Transverse colon (tissue), 4 donors: ENCODE measurements around the gene KLK4. TPM values are rescaled to one million over a fixed set of nuclear protein-coding genes. Genes with fewer than 3 reads are reported as not detected.
A peak's percentile ranks its signal among the peaks of the same experiment; 100 is the strongest.

ENCODE experiments used
- DNase-seq: peaks from one replicate; pipeline ENCODE4 v3.0.0-alpha.2; 2019
- H3K27ac ChIP-seq, 4 donors: fragments of 200-600 bp; sonication (generic); 2 replicates each; pipeline ENCODE4 v1.5.1; 2016 to 2018; ENCODE audit warnings: inconsistent platforms in 4 of 4
- H3K27me3 ChIP-seq: fragments of 200-600 bp; sonication (generic); 2 replicates; pipeline ENCODE4 v1.5.1; 2017; ENCODE audit warnings: inconsistent platforms
- H3K36me3 ChIP-seq, 4 donors: fragments of 200-600 bp; sonication (generic); 2 replicates each; pipeline ENCODE4 v1.5.1; 2017 to 2019; ENCODE audit warnings: inconsistent platforms in 4 of 4
- H3K4me1 ChIP-seq, 4 donors: fragments of 200-600 bp; sonication (generic); 2 replicates each; pipeline ENCODE4 v1.5.1; 2017 to 2020; ENCODE audit warnings: inconsistent platforms in 4 of 4
- H3K4me3 ChIP-seq, 4 donors: fragments of 200-600 bp; sonication (generic); 1 replicate in 1 of 4; 2 replicates in 3 of 4; pipeline versions ENCODE4 v1.5.1 to v1.6.1; 2017 to 2019; ENCODE audit warnings: inconsistent platforms in 4 of 4
- H3K9me3 ChIP-seq, 2 donors: fragments of 200-600 bp; sonication (generic); 2 replicates each; pipeline ENCODE4 v1.5.1; 2017 to 2019; ENCODE audit warnings: inconsistent platforms in 2 of 2
- EP300 ChIP-seq: sonication (generic); formaldehyde crosslinking; IDR thresholded peaks from one replicate; pipeline ENCODE4 v1.6.1; 2017; ENCODE audit warnings: antibody characterized with exemption, low read depth
- POLR2A ChIP-seq: fragments of 450-650 bp; IDR thresholded peaks from one replicate; pipeline ENCODE4 v1.6.1; 2016; ENCODE audit warnings: antibody characterized with exemption, mild to moderate bottlenecking, moderate library complexity
- POLR2AphosphoS5 ChIP-seq, 3 donors: sonication (generic); formaldehyde crosslinking; IDR thresholded peaks; one replicate each; pipeline ENCODE4 v1.6.1; 2016; ENCODE audit warnings: antibody characterized with exemption in 3 of 3
- WGBS, 2 donors: methylation state at CpG; one replicate each; pipeline ENCODE4 v1.1.5; 2018; ENCODE audit warnings: low coverage in 1 of 2; 5-methylcytosine and 5-hydroxymethylcytosine counted together
- in situ Hi-C, 4 donors: fragments of 200-750 bp; cut with MboI; loops; one replicate each; pipeline versions ENCODE4 v1.15.0 to v1.15.1; 2017; ENCODE audit warnings: low sequenced_read_pairs in 3 of 4, low pct_ligation_motif_present in 1 of 4, low pct_unique_long_range_greater_than_20kb in 1 of 4
- intact Hi-C: fragments of 100-400 bp; cut with DNase I; formaldehyde crosslinking; loops from one replicate; pipeline ENCODE4 v1.15.1; 2023; ENCODE audit warnings: low total_unique reads
- total RNA-seq, 4 donors: library from RNA; depleted of rRNA; stranded (reverse); fragments of >200 nt; gene quantifications; one replicate each; pipeline ENCODE4 v1.1.0, GENCODE V29; 2016
- TF ChIP-seq, protein P1 (sequence below), 5 experiments: fragments of 200-600 bp in 3 of 5; fragments of 450-650 bp in 2 of 5; sonication (generic) in 3 of 5; IDR thresholded peaks; 1 replicate in 2 of 5; 2 replicates in 3 of 5; pipeline ENCODE4 v1.5.1; 2016 to 2017; ENCODE audit warnings: antibody characterized with exemption in 5 of 5, inconsistent platforms in 3 of 5, mild to moderate bottlenecking in 2 of 5, moderate library complexity in 1 of 5

The KLK4 gene
- total RNA-seq, 4 donors from 2014 or later, result 3.0 TPM; not detected in 3

DNA sequence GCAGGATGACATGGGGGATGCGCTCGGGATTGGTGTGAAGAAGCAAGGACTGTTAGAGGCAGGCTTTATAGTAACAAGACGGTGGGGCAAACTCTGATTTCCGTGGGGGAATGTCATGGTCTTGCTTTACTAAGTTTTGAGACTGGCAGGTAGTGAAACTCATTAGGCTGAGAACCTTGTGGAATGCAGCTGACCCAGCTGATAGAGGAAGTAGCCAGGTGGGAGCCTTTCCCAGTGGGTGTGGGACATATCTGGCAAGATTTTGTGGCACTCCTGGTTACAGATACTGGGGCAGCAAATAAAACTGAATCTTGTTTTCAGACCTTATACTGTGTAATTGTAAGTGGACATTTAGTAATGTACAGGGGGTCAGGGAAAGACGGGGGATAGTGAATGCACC lies 31.0 kb downstream of the KLK4 start:
- TF ChIP-seq POLR2AphosphoS5 (IDR thresholded peaks at IDR 0.05) (no peak), POLR2A (no peak), EP300 (no peak)
- TF ChIP-seq, protein P1, sequence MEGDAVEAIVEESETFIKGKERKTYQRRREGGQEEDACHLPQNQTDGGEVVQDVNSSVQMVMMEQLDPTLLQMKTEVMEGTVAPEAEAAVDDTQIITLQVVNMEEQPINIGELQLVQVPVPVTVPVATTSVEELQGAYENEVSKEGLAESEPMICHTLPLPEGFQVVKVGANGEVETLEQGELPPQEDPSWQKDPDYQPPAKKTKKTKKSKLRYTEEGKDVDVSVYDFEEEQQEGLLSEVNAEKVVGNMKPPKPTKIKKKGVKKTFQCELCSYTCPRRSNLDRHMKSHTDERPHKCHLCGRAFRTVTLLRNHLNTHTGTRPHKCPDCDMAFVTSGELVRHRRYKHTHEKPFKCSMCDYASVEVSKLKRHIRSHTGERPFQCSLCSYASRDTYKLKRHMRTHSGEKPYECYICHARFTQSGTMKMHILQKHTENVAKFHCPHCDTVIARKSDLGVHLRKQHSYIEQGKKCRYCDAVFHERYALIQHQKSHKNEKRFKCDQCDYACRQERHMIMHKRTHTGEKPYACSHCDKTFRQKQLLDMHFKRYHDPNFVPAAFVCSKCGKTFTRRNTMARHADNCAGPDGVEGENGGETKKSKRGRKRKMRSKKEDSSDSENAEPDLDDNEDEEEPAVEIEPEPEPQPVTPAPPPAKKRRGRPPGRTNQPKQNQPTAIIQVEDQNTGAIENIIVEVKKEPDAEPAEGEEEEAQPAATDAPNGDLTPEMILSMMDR (IDR thresholded peaks at IDR 0.05), result no peak
- WGBS, 2 donors, result 63 to 100% methylated on average over 2 to 5 of the region's 5 CpGs

DNA sequence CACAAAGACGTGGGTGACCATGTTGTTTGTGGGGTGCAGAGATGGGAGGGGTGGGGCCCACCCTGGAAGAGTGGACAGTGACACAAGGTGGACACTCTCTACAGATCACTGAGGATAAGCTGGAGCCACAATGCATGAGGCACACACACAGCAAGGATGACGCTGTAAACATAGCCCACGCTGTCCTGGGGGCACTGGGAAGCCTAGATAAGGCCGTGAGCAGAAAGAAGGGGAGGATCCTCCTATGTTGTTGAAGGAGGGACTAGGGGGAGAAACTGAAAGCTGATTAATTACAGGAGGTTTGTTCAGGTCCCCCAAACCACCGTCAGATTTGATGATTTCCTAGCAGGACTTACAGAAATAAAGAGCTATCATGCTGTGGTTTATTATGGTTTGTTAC lies 32.3 kb downstream of the KLK4 start:
- no peak for DNase-seq
- Histone ChIP-seq H3K9me3 (no peaks in the 10 kb centered on the region), H3K36me3 (no peaks in the 10 kb centered on the region), H3K4me3 (no peak overlapping the region), H3K27me3 (peaks cover 23% of the 10 kb centered on the region), H3K4me1 (peaks cover 0 to 4% (median 0%) of the 10 kb centered on the region in 4 donors), H3K27ac (no peak overlapping the region)
- intact Hi-C loops, result no loop called here
- TF ChIP-seq, protein P1 (IDR thresholded peaks at IDR 0.05), result no peak
- TF ChIP-seq POLR2AphosphoS5 (IDR thresholded peaks at IDR 0.05) (no peak), POLR2A (no peak), EP300 (no peak)
- WGBS, 2 donors, result 60 to 70% methylated on average over 2 to 5 of the region's 5 CpGs
- in situ Hi-C loops, result no loop called here

More for the DNA sequence above, 31.0 kb downstream of the KLK4 start:
- Histone ChIP-seq H3K4me1 (peaks cover 0 to 4% (median 0%) of the 10 kb centered on the region in 4 donors), H3K27ac (no peak overlapping the region), H3K9me3 (no peaks in the 10 kb centered on the region), H3K4me3 (no peak overlapping the region), H3K36me3 (no peaks in the 10 kb centered on the region), H3K27me3 (peaks cover 17% of the 10 kb centered on the region)
- intact Hi-C loops, result no loop called here
- DNase-seq, result no peak
- in situ Hi-C loops, result no loop called here

DNA sequence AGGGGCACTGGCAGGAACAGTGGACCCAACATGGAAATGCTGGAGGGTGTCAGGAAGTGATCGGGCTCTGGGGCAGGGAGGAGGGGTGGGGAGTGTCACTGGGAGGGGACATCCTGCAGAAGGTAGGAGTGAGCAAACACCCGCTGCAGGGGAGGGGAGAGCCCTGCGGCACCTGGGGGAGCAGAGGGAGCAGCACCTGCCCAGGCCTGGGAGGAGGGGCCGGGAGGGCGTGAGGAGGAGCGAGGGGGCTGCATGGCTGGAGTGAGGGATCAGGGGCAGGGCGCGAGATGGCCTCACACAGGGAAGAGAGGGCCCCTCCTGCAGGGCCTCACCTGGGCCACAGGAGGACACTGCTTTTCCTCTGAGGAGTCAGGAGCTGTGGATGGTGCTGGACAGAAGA lies 33.9 kb downstream of the KLK4 start:
- H3K9me3 ChIP-seq, result no peaks in the 10 kb centered on the region
- H3K4me3 ChIP-seq, result no peak overlapping the region
- H3K27ac ChIP-seq, result no peak overlapping the region
- peaks cover 0 to 4% (median 0%) of the 10 kb centered on the region in 4 donors for H3K4me1 ChIP-seq
- intact Hi-C loops (no loop called here), in situ Hi-C loops (no loop called here)
- 7% methylated on average over 8 of the region's 8 CpGs; no CpG with 5 or more reads in 1 of the 2 donors for WGBS, 2 donors
- TF ChIP-seq POLR2A, result no peak
- no peak for TF ChIP-seq POLR2AphosphoS5 (IDR thresholded peaks at IDR 0.05)
- TF ChIP-seq, protein P1 (IDR thresholded peaks at IDR 0.05), result no peak
- no peak for TF ChIP-seq EP300
- peak; percentile 39 for DNase-seq
- H3K27me3 ChIP-seq, result peaks cover 27% of the 10 kb centered on the region
- H3K36me3 ChIP-seq, result no peaks in the 10 kb centered on the region

DNA sequence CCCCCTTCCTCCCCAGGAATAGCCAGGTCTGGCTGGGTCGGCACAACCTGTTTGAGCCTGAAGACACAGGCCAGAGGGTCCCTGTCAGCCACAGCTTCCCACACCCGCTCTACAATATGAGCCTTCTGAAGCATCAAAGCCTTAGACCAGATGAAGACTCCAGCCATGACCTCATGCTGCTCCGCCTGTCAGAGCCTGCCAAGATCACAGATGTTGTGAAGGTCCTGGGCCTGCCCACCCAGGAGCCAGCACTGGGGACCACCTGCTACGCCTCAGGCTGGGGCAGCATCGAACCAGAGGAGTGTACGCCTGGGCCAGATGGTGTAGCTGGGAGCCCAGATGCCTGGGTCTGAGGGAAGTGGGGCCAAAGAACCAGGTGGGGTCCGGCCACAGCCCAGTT lies 34.7 kb downstream of the KLK4 start:
- Histone ChIP-seq H3K36me3 (no peaks in the 10 kb centered on the region), H3K4me1 (peaks cover 0 to 4% (median 0%) of the 10 kb centered on the region in 4 donors), H3K27me3 (peaks cover 27% of the 10 kb centered on the region), H3K27ac (no peak overlapping the region), H3K9me3 (no peaks in the 10 kb centered on the region), H3K4me3 (no peak overlapping the region)
- intact Hi-C loops (no loop called here), in situ Hi-C loops (no loop called here)
- TF ChIP-seq POLR2AphosphoS5 (IDR thresholded peaks at IDR 0.05) (no peak), POLR2A (no peak)
- DNase-seq, result no peak
- WGBS, 2 donors, result 57 to 76% methylated on average over 1 to 7 of the region's 7 CpGs

GRCh38 chr19:50875795-50876422 lies 35.3 kb downstream of the KLK4 start:
- H3K27me3 ChIP-seq, result peaks cover 27% of the 10 kb centered on the region
- 54 to 63% methylated on average over 7 to 9 of the region's 9 CpGs for WGBS, 2 donors
- H3K36me3 ChIP-seq, result no peaks in the 10 kb centered on the region
- H3K4me1 ChIP-seq, result peaks cover 0 to 4% (median 0%) of the 10 kb centered on the region in 4 donors
- in situ Hi-C loops, result no loop called here
- no peak overlapping the region for H3K27ac ChIP-seq
- intact Hi-C loops, result no loop called here
- TF ChIP-seq POLR2A (no peak), EP300 (no peak), POLR2AphosphoS5 (IDR thresholded peaks at IDR 0.05) (no peak)
- TF ChIP-seq, protein P1 (IDR thresholded peaks at IDR 0.05), result no peak
- no peak overlapping the region for H3K4me3 ChIP-seq
- no peak for DNase-seq
- no peaks in the 10 kb centered on the region for H3K9me3 ChIP-seq
